Bladder microvascular endothelial cell (primary cell): ENCODE results near the gene FAM228A. TPM values are rescaled to one million over a fixed set of nuclear protein-coding genes. Genes with fewer than 3 reads are reported as not detected.

ENCODE experiments used
- total RNA-seq: library from RNA; depleted of rRNA; stranded (reverse); fragments of >200 nt; gene quantifications from 2 replicates; pipeline ENCODE4 v1.2.3, GENCODE V29; 2014

FAM228A gene
- total RNA-seq = under 0.01 and 0.31 TPM in 2 replicates

GRCh38 chr2:24174851-24175277, at the start of gene FAM228A:
TSS of gene FAM228A (plus strand) at chr2:24175053. CDS start at chr2:24175481, 428 bp downstream.

Other genes starting within 250 kb of the FAM228A start
- gene ATAD2B, start 247.9 kb upstream of the FAM228A start, total RNA-seq = 8.4 and 22.7 TPM in 2 replicates
- gene UBXN2A, start 234.6 kb upstream of the FAM228A start, total RNA-seq = 7.3 and 12.3 TPM in 2 replicates
- gene MFSD2B, start 165.0 kb upstream of the FAM228A start, total RNA-seq = 0.25 TPM in 1 of 2 replicates, not detected in the other
- gene WDCP, start 127.7 kb upstream of the FAM228A start, total RNA-seq = 6.2 and 14.4 TPM in 2 replicates
- 9.3 and 14.6 TPM in 2 replicates for gene FKBP1B, start 125.3 kb upstream of the FAM228A start, total RNA-seq
- 108 and 113 TPM in 2 replicates for gene SF3B6, start 98.7 kb upstream of the FAM228A start, total RNA-seq
- 46.4 and 120 TPM in 2 replicates for gene TP53I3, start 90.2 kb upstream of the FAM228A start, total RNA-seq
- gene PFN4, start 51.7 kb upstream of the FAM228A start, total RNA-seq = 0.19 and 0.32 TPM in 2 replicates
- 2.1 and 5.7 TPM in 2 replicates for gene FAM228B, start 51.6 kb upstream of the FAM228A start, total RNA-seq
- 26.1 and 102 TPM in 2 replicates for gene ITSN2, start 185.5 kb downstream of the FAM228A start, total RNA-seq